ENCODE measurements around the gene KIAA0232.

- TF ChIP-seq CTCF (IDR thresholded peaks at IDR 0.05) (no peak), EP300 (IDR thresholded peaks at IDR 0.05) (no peak), POLR2AphosphoS5 (IDR thresholded peaks at IDR 0.05) (no peak), POLR2A (IDR thresholded peaks at IDR 0.05; ENCODE audit: low read depth) (no peak)
Observed at GRCh38 chr4:6779667-6780565, 2.6 kb upstream of the KIAA0232 start.

Measured in esophagus muscularis mucosa (tissue), 4 donors.